KBM-7 (cell line): ENCODE measurements around the gene NCAPG2.
"Not testable (repeated sequence)": the region's sequence is repeated elsewhere in the genome, so short reads cannot be mapped to it uniquely, and the experiment has no call there.

Experiments used
- DNase-seq: peaks from one replicate; pipeline ENCODE4 v3.0.0-alpha.2; 2015
- in situ Hi-C: fragments of 300-500 bp; cut with MboI; formaldehyde crosslinking; loops from 2 replicates; pipeline ENCODE4 v1.14.3; 2020; ENCODE audit warnings: low sequenced_read_pairs, low pct_unique_long_range_greater_than_20kb, mixed read lengths

NCAPG2 gene

DNA sequence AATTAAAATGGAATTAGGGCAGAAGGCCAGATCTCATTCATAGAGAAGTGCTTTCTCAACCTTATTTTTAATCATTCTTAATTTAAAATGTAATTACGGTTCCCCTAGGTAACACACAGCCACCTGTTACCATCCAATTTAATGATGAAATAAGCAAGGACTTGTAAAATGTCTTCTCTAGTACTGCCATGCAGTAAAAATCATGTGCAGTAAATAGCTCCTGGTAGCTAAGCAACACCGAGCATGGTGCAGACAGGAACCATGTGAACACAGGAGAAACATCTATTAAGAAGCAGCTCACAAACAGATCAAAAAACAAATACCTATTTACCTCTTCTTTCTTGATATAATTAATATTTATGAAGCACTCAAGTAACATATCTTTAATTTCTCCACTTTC lies 15.1 kb downstream of the NCAPG2 start:
- in situ Hi-C loops, result no loop called here
- no peak for DNase-seq

DNA sequence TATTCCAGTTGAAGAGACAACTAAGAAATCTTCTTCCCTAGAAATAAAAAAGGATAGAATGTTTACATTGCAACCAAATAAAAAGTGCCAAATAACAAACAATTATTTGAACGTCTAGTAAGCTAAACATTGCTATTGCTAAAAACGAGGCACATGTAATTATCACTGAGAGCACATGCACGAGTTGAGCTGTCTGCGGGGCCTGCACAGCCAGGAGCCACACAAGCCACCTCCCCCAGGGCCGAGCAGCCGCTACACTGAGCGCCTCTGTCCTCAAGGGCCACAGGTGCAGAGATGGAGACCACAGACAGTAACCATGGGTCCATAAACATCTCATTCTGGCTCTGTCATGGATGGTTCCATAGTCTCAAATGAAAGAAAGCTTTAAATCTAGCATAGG lies 17.2 kb downstream of the NCAPG2 start:
- DNase-seq, result no peak
- in situ Hi-C loops, result no loop called here

DNA sequence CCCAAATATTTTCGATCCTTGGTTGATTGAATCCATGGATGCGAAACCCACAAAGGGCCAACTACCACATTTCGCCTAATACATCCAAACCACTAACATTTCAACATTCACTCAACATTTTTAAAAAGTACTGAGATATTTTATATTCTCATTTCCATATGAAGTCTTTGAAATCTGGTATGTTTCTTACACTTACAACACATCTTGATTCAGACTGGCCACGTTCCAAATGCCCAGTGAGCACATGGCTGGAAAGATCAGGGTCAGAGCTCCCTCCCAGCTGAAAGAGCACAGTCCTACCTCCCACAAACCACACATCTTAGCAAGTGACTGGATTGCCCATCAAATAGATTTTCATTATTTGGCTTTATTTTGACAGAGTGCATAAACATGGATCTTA lies 18.9 kb downstream of the NCAPG2 start:
- in situ Hi-C loops, result no loop called here
- no peak for DNase-seq

GRCh38 chr7:158684329-158684728 lies 20.3 kb downstream of the NCAPG2 start:
- in situ Hi-C loops, result no loop called here
- no peak for DNase-seq

- in situ Hi-C loops, result no loop called here
- no peak for DNase-seq
Measured at GRCh38 chr7:158683541-158683940, 21.1 kb downstream of the NCAPG2 start.

DNA sequence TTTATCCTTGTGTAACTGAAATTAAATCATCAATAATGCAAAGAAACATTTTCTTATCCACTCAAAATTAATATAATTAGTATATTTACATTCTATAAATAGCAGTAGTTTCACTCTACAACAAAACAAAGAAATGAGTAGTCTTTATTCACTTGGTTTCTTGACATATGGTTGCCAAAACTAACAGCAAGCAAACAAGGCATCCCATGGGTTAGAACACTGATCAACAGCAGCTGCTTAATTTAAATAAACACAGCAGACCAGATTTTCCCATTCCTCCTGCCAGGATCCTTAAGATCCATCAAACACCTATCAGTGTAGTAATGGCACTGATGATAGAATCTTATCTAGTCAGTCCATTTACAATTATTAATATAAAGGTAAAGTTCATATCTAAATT lies 22.1 kb downstream of the NCAPG2 start:
- DNase-seq, result no peak

DNA sequence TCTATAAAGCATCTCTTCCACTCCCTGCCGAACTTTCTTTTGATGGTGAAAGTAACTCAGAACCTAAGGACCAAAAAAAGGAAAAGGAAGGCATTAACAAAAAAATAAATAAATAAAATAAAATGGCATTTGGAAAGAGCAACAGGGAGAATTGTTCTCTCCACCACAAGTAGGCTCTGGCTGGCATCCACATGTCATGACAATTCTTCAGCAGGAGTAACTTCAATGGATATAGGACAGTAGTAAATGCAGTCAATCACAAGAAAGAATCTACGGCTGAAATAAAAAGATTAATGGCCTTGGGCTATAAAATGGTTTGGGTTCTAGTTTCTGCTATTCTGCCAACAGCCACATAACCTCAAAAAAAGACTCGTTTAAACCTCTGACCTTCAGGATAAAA lies 23.9 kb downstream of the NCAPG2 start:
- in situ Hi-C loops, result no loop called here

More for the DNA sequence above, 22.1 kb downstream of the NCAPG2 start:
- in situ Hi-C loops, result no loop called here

GRCh38 chr7:158676906-158677305 lies 27.7 kb downstream of the NCAPG2 start:
- no peak for DNase-seq
- in situ Hi-C loops, result no loop called here

More for the DNA sequence above, 23.9 kb downstream of the NCAPG2 start:
- DNase-seq, result no peak

- no peak for DNase-seq
- in situ Hi-C loops, result no loop called here
Measured at GRCh38 chr7:158676171-158676840, 28.3 kb downstream of the NCAPG2 start.

DNA sequence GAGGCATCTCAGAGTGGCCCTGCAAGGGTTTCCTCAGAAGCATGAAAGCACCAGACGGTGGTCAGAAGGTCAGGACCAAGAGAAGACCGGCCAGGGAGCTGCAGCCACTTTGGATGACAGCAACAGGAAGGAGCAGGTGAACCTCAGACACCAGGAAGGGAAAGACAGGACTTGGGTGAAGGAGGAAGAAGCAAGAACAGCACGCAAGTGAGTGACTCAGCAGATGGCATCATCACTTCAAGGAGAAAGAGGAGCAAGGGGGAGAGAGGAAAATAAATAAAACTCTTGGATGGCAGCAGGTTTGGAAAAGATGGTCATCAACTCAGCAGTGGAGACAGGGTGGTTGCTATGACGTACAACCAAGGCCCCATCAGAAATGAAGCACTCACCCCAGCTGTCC lies 31.6 kb downstream of the NCAPG2 start:
- no peak for DNase-seq
- in situ Hi-C loops, result no loop called here

- DNase-seq, in situ Hi-C loops: not testable (repeated sequence)
Measured at GRCh38 chr7:158668086-158668485, 36.5 kb downstream of the NCAPG2 start.

DNA sequence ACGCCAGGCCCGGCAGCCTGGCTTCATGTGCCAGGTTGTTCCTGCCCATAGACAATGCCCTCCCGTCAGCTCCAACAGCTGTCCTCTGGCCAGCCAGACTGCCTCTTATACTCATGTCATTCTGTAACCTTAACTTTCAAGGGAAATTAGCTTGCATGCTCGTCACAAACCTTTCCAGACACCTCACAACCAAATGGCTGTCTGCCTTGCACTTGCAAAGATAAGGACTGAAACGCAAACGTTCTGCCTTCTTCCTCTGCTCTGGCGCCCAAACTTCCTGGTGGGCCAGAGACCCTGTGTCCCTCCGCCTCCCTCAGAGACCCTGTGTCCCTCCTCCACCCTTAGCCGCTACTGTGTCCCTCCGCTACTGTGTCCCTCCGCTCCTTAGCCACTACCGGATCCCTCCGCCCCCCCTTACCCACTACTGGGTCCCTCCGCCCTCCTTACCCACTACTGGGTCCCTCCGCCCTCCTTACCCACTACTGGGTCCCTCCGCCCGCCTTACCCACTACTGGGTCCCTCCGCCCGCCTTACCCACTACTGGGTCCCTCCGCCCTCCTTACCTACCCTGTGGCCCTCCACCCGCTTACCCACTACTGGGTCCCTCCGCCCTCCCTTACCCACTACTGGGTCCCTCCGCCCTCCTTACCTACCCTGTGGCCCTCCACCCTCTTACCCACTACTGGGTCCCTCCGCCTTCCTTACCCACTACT lies 37.5 kb downstream of the NCAPG2 start:
- DNase-seq, in situ Hi-C loops: not testable (repeated sequence)

GRCh38 chr7:158666401-158666800 lies 38.2 kb downstream of the NCAPG2 start:
- in situ Hi-C loops, result no loop called here
- DNase-seq, result no peak

- DNase-seq, result no peak
- in situ Hi-C loops, result no loop called here
Measured at GRCh38 chr7:158664406-158664805, 40.2 kb downstream of the NCAPG2 start.

DNA sequence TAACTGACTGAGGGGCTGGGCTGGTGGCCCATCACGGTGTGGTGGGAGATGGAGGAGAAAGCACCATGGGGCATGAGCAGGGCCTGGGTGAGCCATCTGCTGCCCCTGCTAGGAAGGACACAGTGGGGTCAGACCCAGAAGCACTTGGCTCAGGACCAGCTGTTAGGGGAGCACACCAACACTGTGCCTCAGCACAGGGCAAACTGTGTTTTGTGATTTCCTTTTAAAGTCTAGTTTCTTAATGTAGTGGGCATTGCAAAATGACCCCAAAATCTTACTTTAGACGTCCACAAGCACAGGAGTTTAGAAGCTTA lies 41.2 kb downstream of the NCAPG2 start:
- in situ Hi-C loops, result no loop called here
- DNase-seq, result no peak

- in situ Hi-C loops, result no loop called here
- no peak for DNase-seq
Measured at GRCh38 chr7:158662610-158663427, 41.8 kb downstream of the NCAPG2 start.

- in situ Hi-C loops, result no loop called here
- DNase-seq, result no peak
Measured at GRCh38 chr7:158658475-158658874, 46.1 kb downstream of the NCAPG2 start.

GRCh38 chr7:158657189-158657746 lies 47.3 kb downstream of the NCAPG2 start:
- in situ Hi-C loops, result no loop called here
- no peak for DNase-seq

- DNase-seq, result no peak
- in situ Hi-C loops, result no loop called here
Measured at GRCh38 chr7:158655931-158656441, 48.6 kb downstream of the NCAPG2 start.

GRCh38 chr7:158655507-158655906 lies 49.1 kb downstream of the NCAPG2 start:
- in situ Hi-C loops, result no loop called here
- DNase-seq, result no peak
